DND-41 (cell line): ENCODE measurements around the gene OTOR.

Source experiments
- ATAC-seq: fragments of 200-7000 bp; cut with Tn5 transposase; 3 replicates; pipeline ENCODE4 v1.9.1; 2021; ENCODE audit warnings: low read depth; ENCODE audit not compliant: insufficient read depth
- DNase-seq: peaks from one replicate; pipeline ENCODE4 v3.0.0-alpha.2; 2020
- H2AFZ ChIP-seq: 2 replicates; pipeline ENCODE4 v1.6.0; 2012; ENCODE audit warnings: low read depth, low read length
- H3K27ac ChIP-seq: 2 replicates; pipeline ENCODE4 v1.5.1; 2012; ENCODE audit warnings: low read length, inconsistent platforms
- H3K27me3 ChIP-seq: fragments of 200-600 bp; sonication (generic); 2 replicates; pipeline ENCODE4 v1.6.0; 2012; ENCODE audit warnings: low read length, mild to moderate bottlenecking, inconsistent platforms; ENCODE audit not compliant: insufficient read depth, poor library complexity
- H3K36me3 ChIP-seq: 2 replicates; pipeline ENCODE4 v1.5.1; 2012; ENCODE audit warnings: low read length, inconsistent platforms; ENCODE audit not compliant: insufficient read depth
- H3K4me1 ChIP-seq: 2 replicates; pipeline ENCODE4 v1.5.1; 2012; ENCODE audit warnings: mild to moderate bottlenecking, low read length; ENCODE audit not compliant: insufficient read depth
- H3K4me2 ChIP-seq: 2 replicates; pipeline ENCODE4 v1.6.0; 2012; ENCODE audit warnings: mild to moderate bottlenecking, moderate library complexity, low read length, inconsistent platforms; ENCODE audit not compliant: insufficient read depth
- H3K4me3 ChIP-seq, 2 experiments: fragments of 200-600 bp in 1 of 2; shearing (Covaris generic) in 1 of 2; 2 replicates each; pipeline ENCODE4 v1.5.1; 2012 to 2016; ENCODE audit warnings: inconsistent platforms in 2 of 2, low read length in 2 of 2, mild to moderate bottlenecking in 2 of 2, low read depth in 1 of 2, moderate library complexity in 1 of 2
- H3K79me2 ChIP-seq: 2 replicates; pipeline ENCODE4 v1.6.0; 2012; ENCODE audit warnings: low read length, inconsistent platforms; ENCODE audit not compliant: insufficient read depth
- H3K9ac ChIP-seq: 2 replicates; pipeline ENCODE4 v1.6.0; 2012; ENCODE audit warnings: low read depth, mild to moderate bottlenecking, inconsistent platforms, low read length, moderate library complexity
- H3K9me3 ChIP-seq: 2 replicates; pipeline ENCODE4 v1.5.1; 2012; ENCODE audit warnings: low read length, moderate library complexity, mild to moderate bottlenecking, inconsistent platforms; ENCODE audit not compliant: insufficient read depth, severe bottlenecking
- H4K20me1 ChIP-seq: 2 replicates; pipeline ENCODE4 v1.6.0; 2012; ENCODE audit warnings: low read length; ENCODE audit not compliant: insufficient read depth
- CTCF ChIP-seq: IDR thresholded peaks from 2 replicates; pipeline ENCODE4 v1.5.1; 2012; ENCODE audit warnings: borderline replicate concordance, low read length, moderate library complexity, mild to moderate bottlenecking; ENCODE audit not compliant: poor library complexity, severe bottlenecking; ENCODE audit errors: extremely low read depth
- EZH2 ChIP-seq: IDR thresholded peaks from 3 replicates; pipeline ENCODE4 v1.6.1; 2012; ENCODE audit warnings: borderline replicate concordance, low read depth, mild to moderate bottlenecking, moderate library complexity, low read length, inconsistent platforms; ENCODE audit not compliant: severe bottlenecking

The OTOR gene

GRCh38 chr20:16778159-16778558 lies 30.0 kb downstream of the OTOR start:
- DNase-seq, result no peak
- Histone ChIP-seq H4K20me1 (no peaks in the 10 kb centered on the region), H3K27ac (no peak overlapping the region), H2AFZ (no peak overlapping the region), H3K9me3 (no peaks in the 10 kb centered on the region), H3K4me1 (no peaks in the 10 kb centered on the region), H3K4me2 (no peak overlapping the region), H3K36me3 (no peaks in the 10 kb centered on the region), H3K9ac (no peak overlapping the region), H3K4me3 (no peak overlapping the region), H3K27me3 (no peaks in the 10 kb centered on the region), H3K79me2 (no peaks in the 10 kb centered on the region)
- TF ChIP-seq EZH2, result no peak
- no peak for TF ChIP-seq CTCF
- no peak for ATAC-seq

GRCh38 chr20:16781496-16781895 lies 33.3 kb downstream of the OTOR start:
- Histone ChIP-seq H3K9ac (no peak overlapping the region), H3K4me3 (no peak overlapping the region), H2AFZ (no peak overlapping the region), H3K79me2 (no peaks in the 10 kb centered on the region), H3K27ac (no peak overlapping the region), H3K9me3 (no peaks in the 10 kb centered on the region), H3K4me1 (no peaks in the 10 kb centered on the region), H3K4me2 (no peak overlapping the region), H4K20me1 (no peaks in the 10 kb centered on the region), H3K27me3 (no peaks in the 10 kb centered on the region), H3K36me3 (no peaks in the 10 kb centered on the region)
- no peak for TF ChIP-seq CTCF
- TF ChIP-seq EZH2, result no peak
- ATAC-seq, result no peak
- no peak for DNase-seq

GRCh38 chr20:16785226-16785625 lies 37.1 kb downstream of the OTOR start:
- H3K4me2 ChIP-seq, result no peak overlapping the region
- H3K9me3 ChIP-seq, result no peaks in the 10 kb centered on the region
- TF ChIP-seq CTCF (no peak), EZH2 (no peak)
- no peaks in the 10 kb centered on the region for H3K4me1 ChIP-seq
- no peak overlapping the region for H2AFZ ChIP-seq
- H3K9ac ChIP-seq, result no peak overlapping the region
- H3K4me3 ChIP-seq, result no peak overlapping the region
- DNase-seq (no peak), ATAC-seq (no peak)
- H3K79me2 ChIP-seq, result no peaks in the 10 kb centered on the region
- no peaks in the 10 kb centered on the region for H4K20me1 ChIP-seq
- H3K36me3 ChIP-seq, result no peaks in the 10 kb centered on the region
- no peaks in the 10 kb centered on the region for H3K27me3 ChIP-seq
- H3K27ac ChIP-seq, result no peak overlapping the region
